ENCODE results near the gene TMEM132E.

The TMEM132E gene

GRCh38 chr17:34572483-34572882 is 6.9 kb upstream of the TMEM132E start (continued):
- TF ChIP-seq CSRNP3 (CRISPR knock-in tag; IDR thresholded peaks at IDR 0.05) (no peak), BACH2 (CRISPR knock-in tag; IDR thresholded peaks at IDR 0.05; ENCODE audit: borderline replicate concordance) (no peak), OSR1 (CRISPR knock-in tag; IDR thresholded peaks at IDR 0.05) (no peak), ZNF70 (CRISPR knock-in tag; IDR thresholded peaks at IDR 0.05) (no peak), ZFP3 (CRISPR knock-in tag; IDR thresholded peaks at IDR 0.05) (no peak), GLIS3 (CRISPR knock-in tag; IDR thresholded peaks at IDR 0.05) (no peak), RARB (CRISPR knock-in tag; IDR thresholded peaks at IDR 0.05) (no peak)

- TF ChIP-seq, protein P1, sequence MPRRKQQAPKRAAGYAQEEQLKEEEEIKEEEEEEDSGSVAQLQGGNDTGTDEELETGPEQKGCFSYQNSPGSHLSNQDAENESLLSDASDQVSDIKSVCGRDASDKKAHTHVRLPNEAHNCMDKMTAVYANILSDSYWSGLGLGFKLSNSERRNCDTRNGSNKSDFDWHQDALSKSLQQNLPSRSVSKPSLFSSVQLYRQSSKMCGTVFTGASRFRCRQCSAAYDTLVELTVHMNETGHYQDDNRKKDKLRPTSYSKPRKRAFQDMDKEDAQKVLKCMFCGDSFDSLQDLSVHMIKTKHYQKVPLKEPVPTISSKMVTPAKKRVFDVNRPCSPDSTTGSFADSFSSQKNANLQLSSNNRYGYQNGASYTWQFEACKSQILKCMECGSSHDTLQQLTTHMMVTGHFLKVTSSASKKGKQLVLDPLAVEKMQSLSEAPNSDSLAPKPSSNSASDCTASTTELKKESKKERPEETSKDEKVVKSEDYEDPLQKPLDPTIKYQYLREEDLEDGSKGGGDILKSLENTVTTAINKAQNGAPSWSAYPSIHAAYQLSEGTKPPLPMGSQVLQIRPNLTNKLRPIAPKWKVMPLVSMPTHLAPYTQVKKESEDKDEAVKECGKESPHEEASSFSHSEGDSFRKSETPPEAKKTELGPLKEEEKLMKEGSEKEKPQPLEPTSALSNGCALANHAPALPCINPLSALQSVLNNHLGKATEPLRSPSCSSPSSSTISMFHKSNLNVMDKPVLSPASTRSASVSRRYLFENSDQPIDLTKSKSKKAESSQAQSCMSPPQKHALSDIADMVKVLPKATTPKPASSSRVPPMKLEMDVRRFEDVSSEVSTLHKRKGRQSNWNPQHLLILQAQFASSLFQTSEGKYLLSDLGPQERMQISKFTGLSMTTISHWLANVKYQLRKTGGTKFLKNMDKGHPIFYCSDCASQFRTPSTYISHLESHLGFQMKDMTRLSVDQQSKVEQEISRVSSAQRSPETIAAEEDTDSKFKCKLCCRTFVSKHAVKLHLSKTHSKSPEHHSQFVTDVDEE (CRISPR knock-in tag; IDR thresholded peaks at IDR 0.05), result no peak
- no peak for TF ChIP-seq ZC3H10 (CRISPR knock-in tag; IDR thresholded peaks at IDR 0.05)
- no peak for TF ChIP-seq ZNF565 (CRISPR knock-in tag; conservative IDR thresholded peaks at IDR 0.05; ENCODE audit: low read depth)
- no peak for TF ChIP-seq GLIS3 (CRISPR knock-in tag; IDR thresholded peaks at IDR 0.05)
- TF ChIP-seq ZFP30 (CRISPR knock-in tag; IDR thresholded peaks at IDR 0.05), result no peak
- no peak for TF ChIP-seq SNAI2 (CRISPR knock-in tag; IDR thresholded peaks at IDR 0.05)
- no peak for TF ChIP-seq OSR1 (CRISPR knock-in tag; IDR thresholded peaks at IDR 0.05)
- no peak for TF ChIP-seq ZFP3 (CRISPR knock-in tag; IDR thresholded peaks at IDR 0.05)
- no peak for ATAC-seq
Measured at GRCh38 chr17:34575182-34575581, 4.2 kb upstream of the TMEM132E start.

DNA sequence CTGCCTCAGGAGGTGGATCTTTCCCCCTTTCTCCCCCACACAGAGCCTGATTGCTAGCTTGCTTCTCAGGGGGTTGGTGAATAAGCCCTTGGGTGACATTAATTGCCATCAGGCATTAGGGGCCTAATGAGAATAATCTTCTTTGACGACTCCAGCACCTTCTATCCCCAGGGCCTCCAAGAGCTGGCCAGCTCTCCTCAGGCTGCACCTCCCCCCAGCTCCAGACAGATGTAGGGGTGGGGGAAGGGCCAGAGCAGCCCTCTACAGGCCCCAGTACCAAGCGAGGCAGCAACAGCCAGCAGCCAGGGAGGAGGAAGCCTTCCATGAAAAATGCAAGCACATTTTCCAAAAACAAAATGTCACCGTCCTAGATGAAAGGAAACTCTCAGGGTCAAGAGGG is 1.4 kb upstream of the TMEM132E start:
- no peak for ATAC-seq
- TF ChIP-seq ESRRG (CRISPR knock-in tag; IDR thresholded peaks at IDR 0.05), result no peak
- TF ChIP-seq POU6F1 (CRISPR knock-in tag; IDR thresholded peaks at IDR 0.05; ENCODE audit: borderline replicate concordance, low read depth), result no peak
- no peak for TF ChIP-seq OSR1 (CRISPR knock-in tag; IDR thresholded peaks at IDR 0.05)
- no peak for TF ChIP-seq CREB5 (CRISPR knock-in tag; IDR thresholded peaks at IDR 0.05; ENCODE audit: low read depth)
- TF ChIP-seq RARB (CRISPR knock-in tag; IDR thresholded peaks at IDR 0.05), result no peak
- TF ChIP-seq ARNTL (CRISPR knock-in tag; IDR thresholded peaks at IDR 0.05; ENCODE audit: borderline replicate concordance, low read depth), result no peak

GRCh38 chr17:34578656-34579016 is 746 bp upstream of the TMEM132E start:
- ATAC-seq, result no peak

More at GRCh38 chr17:34578656-34579016, 746 bp upstream of the TMEM132E start:
- TF ChIP-seq ZNF70 (CRISPR knock-in tag; IDR thresholded peaks at IDR 0.05) (no peak), POU6F1 (CRISPR knock-in tag; IDR thresholded peaks at IDR 0.05; ENCODE audit: borderline replicate concordance, low read depth) (no peak), OSR1 (CRISPR knock-in tag; IDR thresholded peaks at IDR 0.05) (no peak), ZFP30 (CRISPR knock-in tag; IDR thresholded peaks at IDR 0.05) (no peak), ZNF8 (CRISPR knock-in tag; IDR thresholded peaks at IDR 0.05) (no peak), CSDC2 (CRISPR knock-in tag; IDR thresholded peaks at IDR 0.05) (no peak), ISL1 (CRISPR knock-in tag; IDR thresholded peaks at IDR 0.05) (no peak), BACH2 (CRISPR knock-in tag; IDR thresholded peaks at IDR 0.05; ENCODE audit: borderline replicate concordance) (no peak), SNAI2 (CRISPR knock-in tag; IDR thresholded peaks at IDR 0.05) (no peak), RARB (CRISPR knock-in tag; IDR thresholded peaks at IDR 0.05) (no peak), TOX (CRISPR knock-in tag; IDR thresholded peaks at IDR 0.05; ENCODE audit: borderline replicate concordance) (no peak), ZNF565 (CRISPR knock-in tag; conservative IDR thresholded peaks at IDR 0.05; ENCODE audit: low read depth) (no peak), TCF4 (CRISPR knock-in tag; IDR thresholded peaks at IDR 0.05; ENCODE audit: borderline replicate concordance) (no peak)

Data from SK-N-SH treated with all-trans-retinoic acid at 6 μM for 48 hours (cell line).